A549 (cell line): ENCODE data around the gene CALN1. TPM values are rescaled to one million over a fixed set of nuclear protein-coding genes. Genes with fewer than 3 reads are reported as not detected.

Source experiments
- ATAC-seq, 2 experiments: fragments of 200-7000 bp in 1 of 2; fragments of >200 bp in 1 of 2; cut with Nextera tagmentation in 1 of 2; cut with Tn5 transposase in 1 of 2; 3 replicates each; pipeline versions ENCODE4 v1.8.0 to v1.9.1; 2018 to 2020; ENCODE audit warnings: mild to moderate bottlenecking in 1 of 2, moderate library complexity in 1 of 2
- CTCF ChIA-PET: fragments of 300-600 bp; sonication (Branson Sonifier 250); formaldehyde crosslinking; extraction: SDS; loops from one replicate; lab custom pipeline; 2021; ENCODE audit warnings: antibody characterized with exemption, inconsistent platforms; lab: Yijun Ruan, JAX
- POLR2A ChIA-PET: fragments of 350-600 bp; formaldehyde crosslinking; extraction: SDS; loops from one replicate; lab custom pipeline; 2021; ENCODE audit warnings: antibody characterized with exemption, inconsistent platforms; lab: Yijun Ruan, JAX
- DNase-seq, 2 experiments: peaks; one replicate each; pipeline versions ENCODE4 v3.0.0 to v3.0.0-alpha.2; 2011 to 2016; ENCODE audit warnings: low read depth in 1 of 2, low spot score in 1 of 2
- FAIRE-seq: peaks from 2 replicates; lab custom pipeline; 2011; peaks lifted over from hg19 to GRCh38; lab: Jason Lieb, UNC
- H3K27ac ChIP-seq, 2 experiments: fragments of >200 bp; sonication (Bioruptor Twin); formaldehyde crosslinking; 3 replicates each; pipeline ENCODE4 v1.5.1; 2016 to 2017
- H3K4me1 ChIP-seq: fragments of >200 bp; sonication (Bioruptor Twin); formaldehyde crosslinking; 3 replicates; pipeline ENCODE4 v1.6.1; 2016
- H3K4me2 ChIP-seq: fragments of >200 bp; sonication (Bioruptor Twin); formaldehyde crosslinking; 3 replicates; pipeline ENCODE4 v1.6.1; 2016
- H3K4me3 ChIP-seq: fragments of >200 bp; sonication (Bioruptor Twin); formaldehyde crosslinking; 3 replicates; pipeline ENCODE4 v1.5.1; 2016
- H3K9me3 ChIP-seq: fragments of >200 bp; sonication (Bioruptor Twin); formaldehyde crosslinking; 3 replicates; pipeline ENCODE4 v1.6.1; 2016
- CBX8 ChIP-seq: fragments of 200-600 bp; sonication (generic); IDR thresholded peaks from 2 replicates; pipeline ENCODE4 v1.6.1; 2016
- CEBPB ChIP-seq, 2 experiments: fragments of >200 bp in 1 of 2; sonication (Bioruptor Twin) in 1 of 2; formaldehyde crosslinking in 1 of 2; IDR thresholded peaks; 2 replicates each; pipeline ENCODE4 v1.6.1; 2012 to 2016
- CHD2 ChIP-seq: fragments of 150-350 bp; IDR thresholded peaks from 2 replicates; pipeline ENCODE4 v1.6.1; 2014; ENCODE audit warnings: low read length; ENCODE audit not compliant: partially characterized antibody
- CHD4 ChIP-seq: fragments of 200-600 bp; sonication (generic); IDR thresholded peaks from 2 replicates; pipeline ENCODE4 v1.6.1; 2016; ENCODE audit warnings: antibody characterized with exemption, mild to moderate bottlenecking, borderline replicate concordance
- EHMT2 ChIP-seq: fragments of 200-600 bp; sonication (generic); IDR thresholded peaks from 2 replicates; pipeline ENCODE4 v1.6.1; 2016; ENCODE audit warnings: antibody characterized with exemption, low read depth, mild to moderate bottlenecking, moderate library complexity
- EP300 ChIP-seq, 2 experiments: fragments of >200 bp; sonication (Bioruptor Twin); formaldehyde crosslinking; IDR thresholded peaks; 2 replicates in 1 of 2; 3 replicates in 1 of 2; pipeline ENCODE4 v1.6.1; 2016 to 2017
- FOSL2 ChIP-seq, 2 experiments: fragments of 450-650 bp in 1 of 2; fragments of >200 bp in 1 of 2; sonication (Bioruptor Twin) in 1 of 2; formaldehyde crosslinking; IDR thresholded peaks; 2 replicates each; pipeline versions ENCODE4 v1.5.0 to v1.6.1; 2016 to 2020; ENCODE audit warnings: mild to moderate bottlenecking in 1 of 2, moderate library complexity in 1 of 2
- HMGXB4 ChIP-seq: fragments of 250-450 bp; sonication (Bioruptor Pico); IDR thresholded peaks from 2 replicates; pipeline ENCODE4 v1.5.0; 2021; ENCODE audit warnings: mild to moderate bottlenecking, moderate library complexity, borderline replicate concordance
- KDM1A ChIP-seq: fragments of 200-600 bp; sonication (generic); IDR thresholded peaks from 2 replicates; pipeline ENCODE4 v1.6.1; 2016; ENCODE audit warnings: low read depth, mild to moderate bottlenecking
- MAZ ChIP-seq: fragments of 150-350 bp; IDR thresholded peaks from 2 replicates; pipeline ENCODE4 v1.6.1; 2014; ENCODE audit warnings: antibody characterized with exemption, low read depth, low read length, borderline replicate concordance
- NFE2L2 ChIP-seq: fragments of 150-350 bp; conservative IDR thresholded peaks from 2 replicates; pipeline ENCODE4 v1.6.1; 2014; ENCODE audit warnings: low read length
- NPAS2 ChIP-seq: fragments of 250-450 bp; sonication (Bioruptor Pico); IDR thresholded peaks from 2 replicates; pipeline ENCODE4 v1.8.0; 2022; ENCODE audit warnings: mild to moderate bottlenecking, moderate library complexity, borderline replicate concordance
- PHF8 ChIP-seq: fragments of 200-600 bp; sonication (generic); IDR thresholded peaks from 2 replicates; pipeline ENCODE4 v1.6.1; 2016; ENCODE audit warnings: low read depth, mild to moderate bottlenecking, antibody characterized with exemption, moderate library complexity, borderline replicate concordance
- POLR2A ChIP-seq: IDR thresholded peaks from 2 replicates; pipeline ENCODE4 v1.6.1; 2012; ENCODE audit warnings: mild to moderate bottlenecking, low read length
- POLR2AphosphoS2 ChIP-seq: conservative IDR thresholded peaks from 2 replicates; pipeline ENCODE4 v1.6.1; 2012; ENCODE audit warnings: low read length, improper control_type of control experiment, inconsistent platforms
- RARB ChIP-seq: fragments of 250-450 bp; sonication (Bioruptor Pico); IDR thresholded peaks from 2 replicates; pipeline ENCODE4 v1.8.0; 2021; ENCODE audit warnings: mild to moderate bottlenecking, moderate library complexity
- RCOR1 ChIP-seq: fragments of 150-350 bp; IDR thresholded peaks from 2 replicates; pipeline ENCODE4 v1.6.1; 2014; ENCODE audit warnings: antibody characterized with exemption, low read length, low read depth
- REST ChIP-seq: fragments of 200-600 bp; sonication (generic); IDR thresholded peaks from 2 replicates; pipeline ENCODE4 v1.6.1; 2016; ENCODE audit warnings: antibody characterized with exemption, mild to moderate bottlenecking, moderate library complexity
- RFX5 ChIP-seq: fragments of 450-650 bp; IDR thresholded peaks from 2 replicates; pipeline ENCODE4 v1.7.1; 2014; ENCODE audit warnings: antibody characterized with exemption, mild to moderate bottlenecking, moderate library complexity
- RNF2 ChIP-seq: fragments of 200-600 bp; sonication (generic); IDR thresholded peaks from 2 replicates; pipeline ENCODE4 v1.6.1; 2016; ENCODE audit warnings: low read depth, mild to moderate bottlenecking, antibody characterized with exemption, moderate library complexity, borderline replicate concordance
- USF2 ChIP-seq: fragments of 450-650 bp; IDR thresholded peaks from 2 replicates; pipeline ENCODE4 v1.6.1; 2014; ENCODE audit warnings: antibody characterized with exemption
- WGBS: methylation state at CpG from one replicate; pipeline ENCODE4 v1.1.6; 2017; ENCODE audit errors: missing lambda C conversion rate; 5-methylcytosine and 5-hydroxymethylcytosine counted together
- polyA plus RNA-seq, 4 experiments: library from polyadenylated mRNA; depleted of rRNA in 3 of 4; stranded (reverse); fragments of >200 nt; fragmentation: RNase III in 1 of 4; extraction: RNeasy Plus Mini Kit Qiagen cat#74134 plus additional on column Dnase treatment in 1 of 4; gene quantifications; 2 replicates in 3 of 4; 3 replicates in 1 of 4; pipeline ENCODE4 v1.2.3, GENCODE V29; 2011 to 2017

CALN1 gene
- polyA plus RNA-seq, 2 of the 4 experiments (the other 2 are of a cell fraction): not detected

- Histone ChIP-seq H3K9me3 (no peaks in the 10 kb centered on the region), H3K4me3 (no peak overlapping the region), H3K4me2 (no peak overlapping the region), H3K27ac (no peak overlapping the region), H3K4me1 (no peaks in the 10 kb centered on the region)
- DNase-seq (no peak), ATAC-seq (no peak), FAIRE-seq (no peak)
- TF ChIP-seq RARB (CRISPR knock-in tag): no peak
- no peak for TF ChIP-seq RCOR1
- no peak for TF ChIP-seq POLR2AphosphoS2
- TF ChIP-seq POLR2A: no peak
- no peak for TF ChIP-seq USF2
- no peak for TF ChIP-seq KDM1A
- TF ChIP-seq EP300 (IDR thresholded peaks at IDR 0.05): no peak
- TF ChIP-seq REST: no peak
- TF ChIP-seq CHD4: no peak
- ChIA-PET CTCF (no interaction called here), POLR2A (no interaction called here)
- 0% methylated on average over 2 of the region's 2 CpGs for WGBS
Measured at GRCh38 chr7:72037516-72037915, 374.6 kb downstream of the CALN1 start.

- TF ChIP-seq CHD2: no peak
- no peak for TF ChIP-seq PHF8
- no peak for TF ChIP-seq RFX5
- TF ChIP-seq CBX8: no peak
- TF ChIP-seq REST: no peak
- 5% methylated on average over 1 of the region's 1 CpG for WGBS
- Histone ChIP-seq H3K4me2 (no peak overlapping the region), H3K4me1 (no peaks in the 10 kb centered on the region), H3K4me3 (no peak overlapping the region), H3K9me3 (no peaks in the 10 kb centered on the region), H3K27ac (no peak overlapping the region)
- CTCF ChIA-PET: no interaction called here
- DNase-seq: no peak
- ATAC-seq: no peak
- FAIRE-seq: no peak
- POLR2A ChIA-PET: no interaction called here
Measured at GRCh38 chr7:72035266-72035665, 376.9 kb downstream of the CALN1 start.

GRCh38 chr7:72032934-72033333 is 379.2 kb downstream of the CALN1 start:
- TF ChIP-seq FOSL2 (IDR thresholded peaks at IDR 0.05) (no peak), FOSL2 (CRISPR knock-in tag; IDR thresholded peaks at IDR 0.05) (no peak), PHF8 (no peak), EP300 (IDR thresholded peaks at IDR 0.05) (no peak), NPAS2 (CRISPR knock-in tag) (no peak), USF2 (no peak), EHMT2 (no peak), RCOR1 (no peak), RNF2 (no peak), MAZ (no peak), CBX8 (no peak), CEBPB (IDR thresholded peaks at IDR 0.05) (no peak), HMGXB4 (CRISPR knock-in tag) (no peak), NFE2L2 (no peak)
- TF ChIP-seq, all 56 proteins: peak for 0
- ATAC-seq (no peak), DNase-seq (no peak), FAIRE-seq (no peak)
- H3K9me3 ChIP-seq: no peaks in the 10 kb centered on the region
- H3K4me3 ChIP-seq: no peak overlapping the region
- ChIA-PET CTCF (no interaction called here), POLR2A (no interaction called here)
- H3K4me2 ChIP-seq: no peak overlapping the region
- 0% methylated on average over 1 of the region's 1 CpG for WGBS
- no peaks in the 10 kb centered on the region for H3K4me1 ChIP-seq
- H3K27ac ChIP-seq: no peak overlapping the region
